ENCODE measurements around the gene UBE2N.
"Not testable (repeated sequence)": the region's sequence is repeated elsewhere in the genome, so short reads cannot be mapped to it uniquely, and the experiment has no call there.

Gene UBE2N

DNA sequence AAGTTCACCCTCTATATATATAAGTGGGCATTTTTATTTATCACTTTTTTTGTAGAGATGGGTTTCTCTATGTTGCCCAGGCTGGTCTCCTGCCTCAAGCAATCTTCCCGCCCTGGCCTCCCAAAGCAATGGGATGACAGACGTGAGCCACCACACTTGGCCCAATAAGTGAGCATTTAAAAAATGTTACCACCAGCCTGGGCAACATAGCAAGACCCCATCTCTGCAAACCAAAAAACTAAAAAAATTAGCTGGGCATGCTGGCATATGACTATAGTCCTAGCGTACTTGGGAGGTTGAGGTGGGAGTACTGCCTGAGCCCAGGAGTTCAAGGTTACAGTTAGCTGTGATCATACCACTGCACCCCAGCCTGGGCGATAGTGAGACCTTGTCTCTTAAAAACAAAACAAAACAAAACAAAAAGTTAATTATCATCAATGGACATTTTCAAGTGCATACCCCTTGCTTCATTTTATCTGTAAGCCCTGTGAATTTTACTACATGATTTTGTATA lies 23.7 kb downstream of the UBE2N start:
- WGBS: 97% methylated on average over 4 of the region's 4 CpGs
- Histone ChIP-seq H2BK5ac (ENCODE audit: low read depth, low read length, poor library complexity, severe bottlenecking) (no peak overlapping the region), H3K27ac (ENCODE audit: low read length, poor library complexity, severe bottlenecking) (no peak overlapping the region), H2AFZ (ENCODE audit: low read depth, low read length) (no peak overlapping the region), H2AK5ac (ENCODE audit: low read length, severe bottlenecking) (no peak overlapping the region), H3K4me3 (ENCODE audit: insufficient read depth in 1 of 2, low read depth in 1 of 2, low read length in 2 of 2) (no peak overlapping the region), H3K4ac (ENCODE audit: low read depth in 1 of 2, low read length in 2 of 2) (no peak overlapping the region), H3K4me2 (ENCODE audit: low read length, poor library complexity, severe bottlenecking) (no peak overlapping the region), H3K4me1 (ENCODE audit: control insufficient read depth, insufficient read depth, low read depth, low read length) (peaks cover 4% of the 10 kb centered on the region), H3K14ac (ENCODE audit: low read length in 2 of 2) (no peak overlapping the region), H3K9me3 (ENCODE audit: control insufficient read depth, low read length) (no peaks in the 10 kb centered on the region), H2BK12ac (ENCODE audit: low read length in 2 of 2) (no peak overlapping the region), H3K36me3 (ENCODE audit: control insufficient read depth in 1 of 2, insufficient read depth in 2 of 2, low read depth in 1 of 2, low read length in 2 of 2) (no peaks in the 10 kb centered on the region), H4K8ac (ENCODE audit: low read length) (no peak overlapping the region), H2BK15ac (ENCODE audit: low read depth, poor library complexity, severe bottlenecking) (no peak overlapping the region), H3K27me3 (ENCODE audit: control insufficient read depth in 1 of 2, insufficient read depth in 1 of 2, low read length in 2 of 2) (no peaks in the 10 kb centered on the region), H3K23ac (ENCODE audit: low read length in 2 of 2) (no peak overlapping the region), H4K91ac (ENCODE audit: low read length) (no peak overlapping the region), H2BK120ac (ENCODE audit: low read depth, low read length) (no peak overlapping the region), H3K18ac (ENCODE audit: low read depth in 1 of 2, low read length in 2 of 2) (no peak overlapping the region), H3K9ac (ENCODE audit: low read length) (no peak overlapping the region), H3K79me1 (replicated peaks; ENCODE audit: low read length, poor library complexity, severe bottlenecking) (peaks cover 2% of the 10 kb centered on the region)
- DNase-seq: no peak

DNA sequence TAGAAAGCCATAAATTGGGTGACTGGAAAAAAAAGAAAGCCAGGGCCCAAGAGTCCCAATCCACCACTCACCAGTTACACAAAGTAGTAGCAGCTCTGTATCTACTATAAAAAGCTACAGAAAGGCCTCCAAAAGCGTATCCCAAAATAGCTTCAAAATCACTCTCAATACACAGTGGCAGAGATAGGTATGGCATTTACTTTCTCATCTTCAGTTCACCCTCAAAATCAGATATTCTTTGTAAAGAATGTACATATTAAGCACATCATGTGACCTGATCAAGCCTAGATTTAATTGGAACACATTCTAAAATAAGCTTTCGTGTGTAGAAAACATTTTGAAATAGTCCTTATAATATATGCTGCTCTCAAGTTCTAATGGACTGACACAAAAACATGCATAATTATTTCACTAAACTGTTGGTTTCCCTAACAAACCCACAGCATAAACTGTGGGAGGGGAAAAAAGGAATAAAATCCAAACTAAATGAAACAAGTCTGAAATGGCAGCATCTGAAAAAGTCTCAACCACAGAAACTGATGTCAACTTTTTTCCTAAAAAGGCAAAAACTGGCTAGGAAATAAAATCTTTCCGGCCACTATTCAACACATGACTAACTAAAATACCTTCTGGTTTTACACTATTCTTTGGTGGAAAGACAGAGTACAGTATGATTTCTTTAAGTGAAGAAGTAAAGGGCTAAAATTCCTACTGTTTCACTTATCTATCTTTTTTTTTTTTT lies 25.9 kb downstream of the UBE2N start:
- no peak overlapping the region for H3K4me2 ChIP-seq (ENCODE audit: low read length, poor library complexity, severe bottlenecking)
- H3K27ac ChIP-seq (ENCODE audit: low read length, poor library complexity, severe bottlenecking): peak overlapping the region; percentile 72
- no peak overlapping the region for H2BK15ac ChIP-seq (ENCODE audit: low read depth, poor library complexity, severe bottlenecking)
- H3K79me1 ChIP-seq (replicated peaks; ENCODE audit: low read length, poor library complexity, severe bottlenecking): peaks cover 6% of the 10 kb centered on the region
- no peaks in the 10 kb centered on the region for H3K27me3 ChIP-seq (ENCODE audit: control insufficient read depth in 1 of 2, insufficient read depth in 1 of 2, low read length in 2 of 2)
- no peak overlapping the region for H3K23ac ChIP-seq (ENCODE audit: low read length in 2 of 2)
- no peak overlapping the region for H4K91ac ChIP-seq (ENCODE audit: low read length)
- peak overlapping the region; percentile 72 for H3K9ac ChIP-seq (ENCODE audit: low read length)
- WGBS: 67% methylated on average over 1 of the region's 3 CpGs
- H3K18ac ChIP-seq (ENCODE audit: low read depth in 1 of 2, low read length in 2 of 2): no peak overlapping the region
- no peak overlapping the region for H2AFZ ChIP-seq (ENCODE audit: low read depth, low read length)
- no peak overlapping the region for H2BK120ac ChIP-seq (ENCODE audit: low read depth, low read length)
- no peaks in the 10 kb centered on the region for H3K9me3 ChIP-seq (ENCODE audit: control insufficient read depth, low read length)
- H4K8ac ChIP-seq (ENCODE audit: low read length): no peak overlapping the region
- no peak overlapping the region for H2AK5ac ChIP-seq (ENCODE audit: low read length, severe bottlenecking)
- H3K4me3 ChIP-seq (ENCODE audit: insufficient read depth in 1 of 2, low read depth in 1 of 2, low read length in 2 of 2): no peak overlapping the region
- H2BK5ac ChIP-seq (ENCODE audit: low read depth, low read length, poor library complexity, severe bottlenecking): no peak overlapping the region
- no peak overlapping the region for H3K4ac ChIP-seq (ENCODE audit: low read depth in 1 of 2, low read length in 2 of 2)
- no peaks in the 10 kb centered on the region for H3K36me3 ChIP-seq (ENCODE audit: control insufficient read depth in 1 of 2, insufficient read depth in 2 of 2, low read depth in 1 of 2, low read length in 2 of 2)
- H3K14ac ChIP-seq (ENCODE audit: low read length in 2 of 2): no peak overlapping the region
- peaks cover 4% of the 10 kb centered on the region for H3K4me1 ChIP-seq (ENCODE audit: control insufficient read depth, insufficient read depth, low read depth, low read length)
- no peak overlapping the region for H2BK12ac ChIP-seq (ENCODE audit: low read length in 2 of 2)
- DNase-seq: peak; percentile 57

DNA sequence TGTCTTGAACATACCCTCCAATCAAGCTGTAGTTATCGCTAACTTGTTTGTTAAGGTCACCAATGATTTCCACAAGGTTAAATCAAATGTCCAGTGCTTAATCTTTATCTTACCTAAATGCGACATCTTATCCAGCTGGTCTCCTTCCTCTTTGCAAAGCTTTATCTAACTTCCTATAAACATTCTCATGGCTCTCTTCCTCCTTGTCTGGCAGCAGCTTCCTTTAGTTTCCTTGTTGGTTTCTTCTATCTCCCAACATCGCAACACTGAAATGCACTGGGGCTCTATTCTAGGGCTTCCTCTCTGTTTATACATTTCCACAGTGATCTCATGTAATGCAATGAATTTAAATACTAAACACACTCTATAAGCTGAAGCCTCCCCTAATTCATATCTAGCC lies 28.7 kb downstream of the UBE2N start:
- WGBS: 84% methylated on average over 3 of the region's 3 CpGs
- Histone ChIP-seq H3K14ac (ENCODE audit: low read length in 2 of 2) (no peak overlapping the region), H3K9me3 (ENCODE audit: control insufficient read depth, low read length) (no peaks in the 10 kb centered on the region), H3K18ac (ENCODE audit: low read depth in 1 of 2, low read length in 2 of 2) (no peak overlapping the region), H3K9ac (ENCODE audit: low read length) (no peak overlapping the region), H2BK12ac (ENCODE audit: low read length in 2 of 2) (no peak overlapping the region), H3K4ac (ENCODE audit: low read depth in 1 of 2, low read length in 2 of 2) (no peak overlapping the region), H3K4me1 (ENCODE audit: control insufficient read depth, insufficient read depth, low read depth, low read length) (peaks cover 4% of the 10 kb centered on the region), H3K4me3 (ENCODE audit: insufficient read depth in 1 of 2, low read depth in 1 of 2, low read length in 2 of 2) (no peak overlapping the region), H4K91ac (ENCODE audit: low read length) (no peak overlapping the region), H2AFZ (ENCODE audit: low read depth, low read length) (no peak overlapping the region), H2AK5ac (ENCODE audit: low read length, severe bottlenecking) (no peak overlapping the region), H3K23ac (ENCODE audit: low read length in 2 of 2) (no peak overlapping the region), H2BK5ac (ENCODE audit: low read depth, low read length, poor library complexity, severe bottlenecking) (no peak overlapping the region), H3K27ac (ENCODE audit: low read length, poor library complexity, severe bottlenecking) (no peak overlapping the region), H3K36me3 (ENCODE audit: control insufficient read depth in 1 of 2, insufficient read depth in 2 of 2, low read depth in 1 of 2, low read length in 2 of 2) (peaks cover 2 to 13% of the 10 kb centered on the region in 2 experiments), H3K79me1 (replicated peaks; ENCODE audit: low read length, poor library complexity, severe bottlenecking) (peaks cover 6% of the 10 kb centered on the region), H2BK15ac (ENCODE audit: low read depth, poor library complexity, severe bottlenecking) (no peak overlapping the region), H2BK120ac (ENCODE audit: low read depth, low read length) (no peak overlapping the region), H3K4me2 (ENCODE audit: low read length, poor library complexity, severe bottlenecking) (no peak overlapping the region), H3K27me3 (ENCODE audit: control insufficient read depth in 1 of 2, insufficient read depth in 1 of 2, low read length in 2 of 2) (no peaks in the 10 kb centered on the region), H4K8ac (ENCODE audit: low read length) (no peak overlapping the region)
- no peak for DNase-seq

DNA sequence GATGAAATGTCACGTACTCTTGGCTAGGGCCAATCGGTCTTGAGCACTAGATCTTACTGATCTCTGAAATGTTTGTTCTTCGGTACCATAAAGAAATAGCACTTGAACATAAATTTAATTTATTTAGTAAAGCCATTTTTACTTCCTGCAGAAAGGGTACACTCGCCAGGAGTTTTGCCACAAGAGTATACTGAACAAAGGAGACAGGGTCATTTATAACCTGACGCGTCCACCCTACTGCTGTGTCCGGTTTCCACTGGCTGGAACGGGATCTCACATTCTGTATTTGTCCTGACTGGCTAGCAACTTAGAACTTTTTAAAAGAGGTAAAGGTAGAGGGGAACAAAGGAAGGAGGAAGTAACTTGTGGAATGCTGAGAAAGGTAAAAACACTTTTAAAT lies 29.4 kb downstream of the UBE2N start:
- H3K4me2 ChIP-seq (ENCODE audit: low read length, poor library complexity, severe bottlenecking); H3K4me3 ChIP-seq (ENCODE audit: insufficient read depth in 1 of 2, low read depth in 1 of 2, low read length in 2 of 2); H2AFZ ChIP-seq (ENCODE audit: low read depth, low read length); H3K27ac ChIP-seq (ENCODE audit: low read length, poor library complexity, severe bottlenecking); H3K4ac ChIP-seq (ENCODE audit: low read depth in 1 of 2, low read length in 2 of 2); H3K9me3 ChIP-seq (ENCODE audit: control insufficient read depth, low read length); H3K9ac ChIP-seq (ENCODE audit: low read length); H3K79me1 ChIP-seq (replicated peaks; ENCODE audit: low read length, poor library complexity, severe bottlenecking); H2BK120ac ChIP-seq (ENCODE audit: low read depth, low read length); H4K8ac ChIP-seq (ENCODE audit: low read length); H2AK5ac ChIP-seq (ENCODE audit: low read length, severe bottlenecking); DNase-seq; H3K14ac ChIP-seq (ENCODE audit: low read length in 2 of 2); H3K27me3 ChIP-seq (ENCODE audit: control insufficient read depth in 1 of 2, insufficient read depth in 1 of 2, low read length in 2 of 2); H2BK15ac ChIP-seq (ENCODE audit: low read depth, poor library complexity, severe bottlenecking); H4K91ac ChIP-seq (ENCODE audit: low read length); H3K23ac ChIP-seq (ENCODE audit: low read length in 2 of 2); H3K18ac ChIP-seq (ENCODE audit: low read depth in 1 of 2, low read length in 2 of 2); H2BK5ac ChIP-seq (ENCODE audit: low read depth, low read length, poor library complexity, severe bottlenecking); H3K4me1 ChIP-seq (ENCODE audit: control insufficient read depth, insufficient read depth, low read depth, low read length); H2BK12ac ChIP-seq (ENCODE audit: low read length in 2 of 2): not testable (repeated sequence)
- 97% methylated on average over 5 of the region's 8 CpGs for WGBS
- peaks cover 6 to 19% of the 10 kb centered on the region in 2 experiments for H3K36me3 ChIP-seq (ENCODE audit: control insufficient read depth in 1 of 2, insufficient read depth in 2 of 2, low read depth in 1 of 2, low read length in 2 of 2)
